ENCODE data around the gene EXOG. TPM values are rescaled to one million over a fixed set of nuclear protein-coding genes. Genes with fewer than 3 reads are reported as not detected.
A peak's percentile ranks its signal among the peaks of the same experiment; 100 is the strongest.

The EXOG gene
- total RNA-seq, 4 donors from 2014 or later, result 14.9 to 37.8 (median 30.8) TPM

GRCh38 chr3:38519000-38519399, 22.9 kb downstream of the EXOG start:
- Histone ChIP-seq H3K4me3 (no peak overlapping the region), H3K27me3 (no peaks in the 10 kb centered on the region), H3K4me1 (peaks cover 0 to 19% (median 0%) of the 10 kb centered on the region in 4 donors), H3K27ac (replicated peaks in 1 of 4) (no peak overlapping the region), H3K9me3 (no peaks in the 10 kb centered on the region), H3K36me3 (peaks cover 17 to 60% (median 41%) of the 10 kb centered on the region in 4 donors)
- no peak for DNase-seq (ENCODE audit: extremely low spot score)
- WGBS, result 44% methylated on average over 1 of the region's 1 CpG
- TF ChIP-seq EP300 (IDR thresholded peaks at IDR 0.05) (no peak), POLR2A (IDR thresholded peaks at IDR 0.05; ENCODE audit: low read depth) (no peak)
- intact Hi-C loops (cut with DNase I), result no loop called here

- H3K4me1 ChIP-seq, result peaks cover 0 to 19% (median 0%) of the 10 kb centered on the region in 4 donors
- intact Hi-C loops (cut with DNase I), result loop anchor here (2.0 kb wide), 1 partner anchor 131 kb away; no protein-coding TSS in a partner anchor
- no peaks in the 10 kb centered on the region for H3K27me3 ChIP-seq
- WGBS, result 49% methylated on average over 5 of the region's 5 CpGs
- DNase-seq (ENCODE audit: extremely low spot score), result no peak
- H3K4me3 ChIP-seq, result no peak overlapping the region
- no peaks in the 10 kb centered on the region for H3K9me3 ChIP-seq
- no peak overlapping the region for H3K27ac ChIP-seq (replicated peaks in 1 of 4)
- no peak for TF ChIP-seq EP300 (IDR thresholded peaks at IDR 0.05)
- H3K36me3 ChIP-seq, result peaks cover 20 to 60% (median 41%) of the 10 kb centered on the region in 4 donors
Measured at GRCh38 chr3:38519651-38520050, 23.5 kb downstream of the EXOG start.

GRCh38 chr3:38521391-38521987, 25.3 kb downstream of the EXOG start:
- H3K27me3 ChIP-seq, result no peaks in the 10 kb centered on the region
- no peak overlapping the region for H3K4me3 ChIP-seq
- intact Hi-C loops (cut with DNase I), result loop anchor here (2.0 kb wide), 1 partner anchor 129 kb away; no protein-coding TSS in a partner anchor
- no peaks in the 10 kb centered on the region for H3K9me3 ChIP-seq
- no peak overlapping the region for H3K27ac ChIP-seq (replicated peaks in 1 of 4)
- 6% methylated on average over 5 of the region's 5 CpGs for WGBS
- peaks cover 20 to 67% (median 44%) of the 10 kb centered on the region in 4 donors for H3K36me3 ChIP-seq
- TF ChIP-seq POLR2A (IDR thresholded peaks at IDR 0.05; ENCODE audit: low read depth) (no peak), CTCF (IDR thresholded peaks at IDR 0.05) (peak; percentile 81 to 94 (median 90))
- DNase-seq (ENCODE audit: extremely low spot score), result no peak
- H3K4me1 ChIP-seq, result peaks cover 0 to 19% (median 0%) of the 10 kb centered on the region in 4 donors

GRCh38 chr3:38522002-38522401, 25.9 kb downstream of the EXOG start:
- H3K36me3 ChIP-seq, result peaks cover 25 to 72% (median 43%) of the 10 kb centered on the region in 4 donors

GRCh38 chr3:38524141-38524739, 28.1 kb downstream of the EXOG start:
- Histone ChIP-seq H3K36me3 (peaks cover 27 to 68% (median 51%) of the 10 kb centered on the region in 4 donors), H3K9me3 (no peaks in the 10 kb centered on the region), H3K27me3 (no peaks in the 10 kb centered on the region), H3K27ac (replicated peaks in 1 of 4) (no peak overlapping the region), H3K4me3 (no peak overlapping the region), H3K4me1 (peaks cover 0 to 19% (median 0%) of the 10 kb centered on the region in 4 donors)
- 98% methylated on average over 5 of the region's 5 CpGs for WGBS
- intact Hi-C loops (cut with DNase I), result no loop called here
- DNase-seq (ENCODE audit: extremely low spot score), result no peak
- TF ChIP-seq CTCF (IDR thresholded peaks at IDR 0.05), result no peak

More at GRCh38 chr3:38522002-38522401, 25.9 kb downstream of the EXOG start:
- Histone ChIP-seq H3K9me3 (no peaks in the 10 kb centered on the region), H3K4me1 (peaks cover 0 to 19% (median 0%) of the 10 kb centered on the region in 4 donors), H3K4me3 (no peak overlapping the region), H3K27ac (replicated peaks in 1 of 4) (no peak overlapping the region), H3K27me3 (no peaks in the 10 kb centered on the region)
- intact Hi-C loops (cut with DNase I), result loop anchor here (2.0 kb wide), 1 partner anchor 25 kb away; the partner anchor contains the start of gene EXOG
- 84% methylated on average over 6 of the region's 6 CpGs for WGBS
- no peak for TF ChIP-seq CTCF (IDR thresholded peaks at IDR 0.05)
- TF ChIP-seq POLR2AphosphoS5 (IDR thresholded peaks at IDR 0.05), result no peak
- no peak for TF ChIP-seq POLR2A (IDR thresholded peaks at IDR 0.05; ENCODE audit: low read depth)
- no peak for TF ChIP-seq EP300 (IDR thresholded peaks at IDR 0.05)
- DNase-seq (ENCODE audit: extremely low spot score), result no peak
